Loucy (cell line): ENCODE measurements around the gene TBC1D8B.

Experiments used
- EZH2phosphoT487 ChIP-seq: fragments of 200-600 bp; IDR thresholded peaks from 2 replicates; pipeline ENCODE4 v1.6.1; 2018; ENCODE audit warnings: antibody characterized with exemption, mild to moderate bottlenecking, moderate library complexity, borderline replicate concordance
- TF ChIP-seq, protein P1 (sequence below): fragments of 200-600 bp; sonication (generic); conservative IDR thresholded peaks from 2 replicates; pipeline ENCODE4 v1.5.1; 2014; ENCODE audit warnings: mild to moderate bottlenecking, antibody characterized with exemption, low read length

GRCh38 chrX:106906361-106906760 is 103.9 kb downstream of the TBC1D8B start:
- TF ChIP-seq, protein P1, sequence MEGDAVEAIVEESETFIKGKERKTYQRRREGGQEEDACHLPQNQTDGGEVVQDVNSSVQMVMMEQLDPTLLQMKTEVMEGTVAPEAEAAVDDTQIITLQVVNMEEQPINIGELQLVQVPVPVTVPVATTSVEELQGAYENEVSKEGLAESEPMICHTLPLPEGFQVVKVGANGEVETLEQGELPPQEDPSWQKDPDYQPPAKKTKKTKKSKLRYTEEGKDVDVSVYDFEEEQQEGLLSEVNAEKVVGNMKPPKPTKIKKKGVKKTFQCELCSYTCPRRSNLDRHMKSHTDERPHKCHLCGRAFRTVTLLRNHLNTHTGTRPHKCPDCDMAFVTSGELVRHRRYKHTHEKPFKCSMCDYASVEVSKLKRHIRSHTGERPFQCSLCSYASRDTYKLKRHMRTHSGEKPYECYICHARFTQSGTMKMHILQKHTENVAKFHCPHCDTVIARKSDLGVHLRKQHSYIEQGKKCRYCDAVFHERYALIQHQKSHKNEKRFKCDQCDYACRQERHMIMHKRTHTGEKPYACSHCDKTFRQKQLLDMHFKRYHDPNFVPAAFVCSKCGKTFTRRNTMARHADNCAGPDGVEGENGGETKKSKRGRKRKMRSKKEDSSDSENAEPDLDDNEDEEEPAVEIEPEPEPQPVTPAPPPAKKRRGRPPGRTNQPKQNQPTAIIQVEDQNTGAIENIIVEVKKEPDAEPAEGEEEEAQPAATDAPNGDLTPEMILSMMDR: no peak
- no peak for TF ChIP-seq EZH2phosphoT487
